Fibroblast of skin of scalp (primary cell): ENCODE data around the gene FDX1. TPM values are rescaled to one million over a fixed set of nuclear protein-coding genes. Genes with fewer than 3 reads are reported as not detected.
"Not testable (repeated sequence)": the region's sequence is repeated elsewhere in the genome, so short reads cannot be mapped to it uniquely, and the experiment has no call there.

Experiments used
- DNase-seq: peaks from one replicate; pipeline ENCODE4 v3.0.0-alpha.2; 2013
- polyA plus RNA-seq, 2 experiments: library from polyadenylated mRNA; unstranded; fragments of 120-200 nt; gene quantifications; one replicate each; pipeline ENCODE4 v1.2.1, GENCODE V29; 2013; ENCODE audit not compliant: insufficient read length in 2 of 2

FDX1 gene
- 8.4 TPM for polyA plus RNA-seq (2013, experiment 1 of 2; ENCODE audit: insufficient read length)
- polyA plus RNA-seq (2013, experiment 2 of 2; ENCODE audit: insufficient read length), result 8.4 TPM

DNA sequence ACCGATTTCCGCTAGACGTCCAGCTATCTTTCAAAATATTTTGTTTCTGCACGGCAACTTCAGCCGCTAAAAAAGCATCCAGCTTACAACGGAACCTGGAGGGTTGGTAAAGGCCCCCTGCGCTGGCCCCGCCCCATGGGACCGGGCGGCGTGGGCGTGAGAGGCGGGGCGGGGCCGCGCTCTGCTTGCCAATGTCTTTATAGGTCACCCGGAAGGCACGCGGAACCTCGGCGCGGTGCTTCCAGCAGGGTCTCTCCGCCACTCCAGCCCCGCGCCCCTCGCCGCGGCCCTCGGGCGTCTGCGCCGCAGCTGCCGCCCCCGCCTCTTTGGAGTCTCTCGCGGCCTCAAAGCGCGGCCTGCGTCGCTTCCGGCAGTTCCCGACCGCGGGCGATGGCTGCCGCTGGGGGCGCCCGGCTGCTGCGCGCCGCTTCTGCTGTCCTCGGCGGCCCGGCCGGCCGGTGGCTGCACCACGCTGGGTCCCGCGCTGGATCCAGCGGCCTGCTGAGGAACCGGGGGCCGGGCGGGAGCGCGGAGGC lies at the start of gene FDX1:
Gene FDX1 (plus strand): TSS at position 218 of the 536 bp plus-strand sequence. CDS start 173 bp downstream, at position 391.
- DNase-seq, result peak; percentile 77

DNA sequence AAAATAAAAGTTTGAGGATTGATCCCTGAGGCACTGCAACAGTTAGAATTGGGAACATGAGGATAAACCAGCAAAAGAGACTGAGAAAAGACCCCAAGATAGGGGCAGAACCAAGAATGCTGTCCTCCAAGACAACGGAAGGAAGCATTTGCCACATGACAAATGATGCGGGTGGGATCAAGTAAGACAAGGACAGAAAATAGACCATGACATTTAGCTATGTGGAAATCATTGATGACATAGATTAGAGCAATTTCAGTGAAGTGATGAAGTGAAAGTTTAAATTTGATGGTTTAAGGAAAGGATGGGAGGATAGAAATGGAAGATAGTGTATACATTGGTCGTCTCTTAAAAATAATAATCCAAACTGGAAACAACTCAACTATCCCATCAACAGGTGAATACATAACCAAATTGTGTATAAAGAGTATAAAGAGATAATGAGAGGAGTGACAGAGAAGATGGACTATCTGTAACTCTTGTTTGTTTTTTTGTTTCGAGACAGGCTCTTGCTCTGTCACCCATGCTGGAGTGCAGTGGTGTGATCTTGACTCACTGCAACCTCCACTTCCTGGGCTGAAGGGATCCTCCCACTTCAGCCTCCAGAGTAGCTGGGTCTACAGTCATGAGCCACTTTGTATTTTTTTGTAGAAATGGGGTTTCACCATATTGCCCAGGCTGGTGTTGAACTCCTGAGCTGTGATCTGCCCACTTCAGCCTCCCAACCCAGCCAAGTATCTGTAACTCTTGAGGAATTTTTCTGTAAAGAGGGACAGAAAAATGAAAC lies 48.7 kb upstream of the FDX1 start:
- no peak for DNase-seq

DNA sequence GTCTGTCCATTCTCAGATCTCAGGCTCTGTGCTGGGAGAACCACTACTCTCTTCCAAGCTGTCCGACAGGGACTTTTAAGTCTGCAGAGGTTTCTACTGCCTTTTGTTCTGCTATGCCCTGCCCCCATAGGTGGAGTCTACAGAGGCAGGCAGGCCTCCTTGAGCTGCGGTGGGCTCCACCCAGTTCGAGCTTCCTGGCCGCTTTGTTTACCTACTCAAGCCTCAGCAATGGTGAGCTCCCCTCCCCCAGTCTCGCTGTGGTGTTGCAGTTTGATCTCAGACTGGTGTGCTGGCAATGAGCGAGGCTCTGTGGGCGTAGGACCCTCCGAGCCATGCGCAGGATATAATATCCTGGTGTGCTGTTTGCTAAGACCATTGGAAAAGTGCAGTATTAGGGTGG lies 41.5 kb upstream of the FDX1 start:
- not testable (repeated sequence) for DNase-seq

- no peak for DNase-seq
Measured at GRCh38 chr11:110389965-110390364, 39.8 kb upstream of the FDX1 start.

GRCh38 chr11:110392056-110392455 lies 37.7 kb upstream of the FDX1 start:
- DNase-seq, result no peak

DNA sequence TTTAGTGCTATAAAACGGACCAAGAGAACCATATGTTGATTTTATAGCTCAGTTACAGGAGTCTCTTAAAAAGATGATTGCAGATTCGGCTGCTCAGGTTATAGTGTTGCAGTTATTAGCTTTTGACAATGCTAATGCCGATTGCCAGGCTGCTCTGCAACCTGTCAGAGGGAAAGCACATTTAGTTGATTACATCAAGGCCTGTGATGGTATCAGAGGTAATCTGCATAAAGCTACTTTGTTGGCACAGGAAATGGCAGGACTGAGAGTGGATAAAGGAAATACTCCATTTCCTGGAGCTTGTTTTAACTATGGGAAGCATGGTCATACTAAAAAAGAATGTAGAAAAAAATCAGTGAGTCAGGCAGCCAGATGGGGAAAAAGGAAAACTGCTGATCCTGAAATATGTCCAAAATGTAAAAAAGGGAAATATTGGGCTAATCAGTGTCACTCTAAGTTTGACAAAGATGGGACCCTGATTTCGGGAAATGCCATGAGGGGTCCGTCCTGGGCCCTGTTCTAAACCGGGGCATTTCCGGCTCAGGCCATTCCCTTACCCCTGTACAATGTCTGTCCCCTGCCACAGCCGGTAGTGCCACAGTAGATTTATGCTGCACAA lies 32.0 kb upstream of the FDX1 start:
- DNase-seq, result not testable (repeated sequence)

GRCh38 chr11:110403585-110403984 lies 26.2 kb upstream of the FDX1 start:
- DNase-seq, result not testable (repeated sequence)

DNA sequence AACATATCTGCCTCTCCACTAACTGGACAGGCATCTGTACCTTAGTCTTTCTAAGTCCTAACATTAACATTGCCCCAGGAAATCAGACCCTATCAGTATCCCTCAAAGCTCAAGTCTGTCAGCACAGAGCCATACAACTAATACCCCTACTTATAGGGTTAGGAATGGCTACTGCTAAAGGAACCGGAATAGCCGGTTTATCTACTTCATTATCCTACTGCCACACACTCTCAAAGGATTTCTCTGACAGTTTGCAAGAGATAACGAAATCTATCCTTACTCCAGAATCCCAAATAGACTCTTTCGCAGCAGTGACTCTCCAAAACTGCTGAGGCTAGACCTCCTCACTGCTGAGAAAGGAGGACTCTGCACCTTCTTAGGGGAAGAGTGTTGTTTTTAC lies 24.1 kb upstream of the FDX1 start:
- DNase-seq, result not testable (repeated sequence)

DNA sequence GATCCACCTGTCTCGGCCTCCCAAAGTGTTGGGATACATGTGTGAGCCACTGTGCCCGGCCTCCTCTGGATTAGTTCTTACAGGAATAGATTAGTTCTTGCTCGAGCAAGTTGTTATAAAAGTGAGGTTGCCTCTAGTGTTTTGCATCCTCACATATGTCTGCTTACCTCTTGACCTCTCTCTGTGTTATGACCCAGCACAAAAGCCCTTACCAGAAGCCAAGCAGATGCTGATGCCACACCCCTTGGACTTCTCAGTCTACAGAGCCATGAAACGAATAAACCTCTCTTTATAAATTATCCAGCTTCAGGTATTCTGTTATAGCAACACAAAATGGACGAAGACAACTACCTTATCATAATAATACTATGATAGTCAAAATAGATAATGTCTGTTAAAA lies 22.4 kb upstream of the FDX1 start:
- DNase-seq, result no peak

DNA sequence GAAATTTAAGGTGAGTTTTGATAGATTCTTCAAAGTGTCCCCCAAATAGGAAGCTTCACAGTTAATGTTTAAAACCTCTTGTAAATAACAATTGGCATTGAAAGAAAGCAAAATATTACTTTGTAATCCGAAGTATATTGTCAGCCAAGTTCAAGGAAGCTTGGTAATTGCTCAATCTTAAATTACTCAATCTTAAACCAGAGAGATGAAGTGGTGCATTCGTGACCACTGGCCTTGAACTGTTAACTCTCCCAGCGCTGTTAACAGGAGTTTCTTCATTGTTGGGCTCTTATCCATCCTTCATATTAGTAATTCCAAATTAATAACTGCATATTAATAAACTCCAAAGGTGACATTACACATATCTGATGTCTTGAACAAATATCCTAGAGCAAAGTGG lies 20.6 kb upstream of the FDX1 start:
- no peak for DNase-seq

- DNase-seq, result no peak
Measured at GRCh38 chr11:110410651-110411050, 19.1 kb upstream of the FDX1 start.

GRCh38 chr11:110415081-110415480 lies 14.7 kb upstream of the FDX1 start:
- no peak for DNase-seq

DNA sequence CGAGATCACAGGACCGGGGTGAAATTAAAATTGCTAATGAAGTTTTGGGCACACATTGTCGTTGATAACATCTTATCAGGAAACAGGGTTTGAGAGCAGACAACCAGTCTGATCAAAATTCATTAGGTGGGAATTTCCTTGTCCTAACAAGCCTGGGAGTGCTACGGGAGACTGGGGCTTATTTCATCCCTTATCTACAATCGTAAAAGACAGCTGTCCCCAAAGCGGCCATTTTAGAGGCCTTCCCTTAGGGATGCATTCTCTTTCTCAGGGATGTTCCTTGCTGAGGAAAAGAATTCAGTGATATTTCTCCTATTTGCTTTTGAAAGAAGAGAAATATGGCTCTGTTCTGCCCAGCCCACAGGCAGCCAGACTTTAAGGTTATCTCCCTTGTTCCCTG lies 8.1 kb upstream of the FDX1 start:
- DNase-seq, result not testable (repeated sequence)

- DNase-seq, result no peak
Measured at GRCh38 chr11:110422306-110422905, 7.3 kb upstream of the FDX1 start.

DNA sequence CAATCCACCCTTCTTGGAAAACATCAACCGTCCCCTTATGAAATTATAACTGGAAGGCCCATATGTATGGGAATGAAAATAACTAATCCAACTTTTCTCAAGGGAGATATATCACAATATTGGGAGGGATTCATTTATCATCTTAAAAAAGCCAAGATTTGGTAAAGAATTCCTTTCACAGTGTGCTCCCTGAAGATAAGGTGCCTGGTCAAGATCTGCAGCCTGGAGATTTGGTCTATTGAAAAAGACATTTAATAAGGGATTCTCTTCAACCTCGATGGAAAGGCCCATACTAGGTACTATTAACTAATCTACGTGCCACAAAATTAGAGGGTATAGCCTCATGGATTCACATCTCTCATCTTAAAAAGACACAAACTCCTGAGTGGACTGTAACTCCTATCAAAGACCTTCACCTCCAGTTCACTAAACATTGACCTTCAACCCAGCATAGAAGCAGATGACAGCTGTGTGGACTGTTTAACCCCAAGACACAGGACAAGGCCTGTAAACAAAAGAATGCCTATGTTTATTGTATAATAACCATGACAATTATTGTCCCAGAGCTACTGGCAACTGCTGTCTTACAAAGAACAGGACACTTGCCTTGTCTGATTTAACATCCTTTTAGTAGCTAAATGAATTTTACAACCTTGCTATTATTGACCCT lies 4.8 kb upstream of the FDX1 start:
- no peak for DNase-seq

GRCh38 chr11:110425751-110426545 lies 3.8 kb upstream of the FDX1 start:
- DNase-seq, result peak; percentile 93

DNA sequence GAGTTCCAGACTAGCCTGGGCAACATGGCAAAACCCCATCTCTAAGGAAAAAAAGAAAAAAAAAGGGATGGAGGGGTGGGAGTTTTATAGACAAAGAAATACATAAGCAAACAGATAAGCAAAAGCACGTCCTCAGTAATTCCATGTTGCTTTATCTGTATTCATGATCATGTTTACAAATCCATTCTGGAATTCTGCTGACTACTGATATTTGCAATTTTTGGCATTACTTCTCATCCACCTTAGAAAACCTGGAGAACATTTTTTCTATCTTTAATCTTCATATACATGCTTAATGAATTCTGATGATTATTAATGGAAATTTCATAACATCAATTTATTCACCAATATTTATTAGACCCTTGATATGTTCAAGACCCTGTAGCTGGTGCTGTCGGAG lies 1.7 kb upstream of the FDX1 start:
- no peak for DNase-seq

DNA sequence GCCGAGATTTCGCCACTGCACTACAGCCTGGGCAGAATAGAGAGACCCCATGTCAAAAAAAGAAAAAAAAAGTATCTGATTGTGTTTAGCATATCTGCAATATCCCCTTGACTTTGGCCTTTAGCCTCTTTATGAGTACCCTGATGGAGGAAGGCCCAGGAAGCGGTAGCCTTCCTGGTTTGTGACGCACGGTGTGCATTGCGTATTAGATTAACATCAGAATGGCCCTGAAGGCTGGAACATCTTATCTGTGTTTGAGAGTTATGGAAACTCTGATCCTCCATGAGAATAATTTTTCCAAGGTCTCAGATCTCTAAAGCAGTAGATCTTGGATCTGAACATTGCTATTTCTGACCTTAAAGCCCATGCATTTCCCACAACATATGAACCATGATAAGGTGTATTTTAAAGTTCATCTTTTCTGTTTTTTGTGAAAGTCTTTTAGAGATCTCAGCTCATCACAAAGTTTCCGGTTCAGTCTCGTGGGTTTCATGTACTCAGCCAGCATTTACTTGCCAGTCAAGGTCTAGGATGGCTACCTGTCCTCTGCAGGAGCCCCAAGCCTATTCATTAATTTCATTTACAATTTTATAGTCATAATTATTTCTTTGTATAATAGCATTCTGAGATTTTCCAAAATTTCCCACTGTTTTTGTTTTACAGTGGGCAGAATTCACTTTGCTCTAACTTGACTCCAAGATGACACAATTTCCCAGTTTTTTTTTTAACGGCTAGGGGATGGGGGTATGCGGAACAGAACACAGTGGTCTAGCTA lies 605 bp upstream of the FDX1 start:
- no peak for DNase-seq

GRCh38 chr11:110430267-110431050 lies 711 bp downstream of the FDX1 start:
- peak; percentile 29 for DNase-seq

GRCh38 chr11:110431051-110431672 lies 1.4 kb downstream of the FDX1 start:
- DNase-seq, result no peak
